ENCODE results near the gene NFX1. TPM values are rescaled to one million over a fixed set of nuclear protein-coding genes. Genes with fewer than 3 reads are reported as not detected.

Gene NFX1
- total RNA-seq, 1 donor from 2014 or later: 33.2 TPM

- Mint-ChIP-seq H3K4me3 (peak overlapping the region; percentile 96), H3K36me3 (ENCODE audit: low read depth) (no peaks in the 10 kb centered on the region), H3K4me1 (peaks cover 29% of the 10 kb centered on the region), H3K9me3 (no peaks in the 10 kb centered on the region), H3K27ac (ENCODE audit: unreplicated experiment) (peak overlapping the region; percentile 90), H3K27me3 (ENCODE audit: low read depth) (no peaks in the 10 kb centered on the region)
- DNase-seq (ENCODE audit: low read depth, low spot score): peak; percentile 13
- TF ChIP-seq CTCF (conservative IDR thresholded peaks at IDR 0.05): no peak
These were observed 26.9 kb upstream of the NFX1 start for GRCh38 chr9:33263131-33264002.

GRCh38 chr9:33264003-33264472 lies 26.3 kb upstream of the NFX1 start:
- Mint-ChIP-seq H3K36me3 (ENCODE audit: low read depth) (no peaks in the 10 kb centered on the region), H3K4me1 (peaks cover 29% of the 10 kb centered on the region), H3K4me3 (peak overlapping the region; percentile 96), H3K9me3 (no peaks in the 10 kb centered on the region), H3K27me3 (ENCODE audit: low read depth) (no peaks in the 10 kb centered on the region), H3K27ac (ENCODE audit: unreplicated experiment) (peak overlapping the region; percentile 93)
- peak; percentile 28 for DNase-seq (ENCODE audit: low read depth, low spot score)
- TF ChIP-seq CTCF (conservative IDR thresholded peaks at IDR 0.05): no peak

- Mint-ChIP-seq H3K9me3 (no peaks in the 10 kb centered on the region), H3K4me3 (peak within 1 kb of the TSS; percentile 99), H3K27ac (ENCODE audit: unreplicated experiment) (peak within 1 kb of the TSS; percentile 93), H3K27me3 (ENCODE audit: low read depth) (no peaks in the 10 kb centered on the region), H3K4me1 (peaks cover 29% of the 10 kb centered on the region), H3K36me3 (ENCODE audit: low read depth) (no peaks in the 10 kb centered on the region)
- DNase-seq (ENCODE audit: low read depth, low spot score): peak; percentile 99
- peak; percentile 44 for TF ChIP-seq CTCF (conservative IDR thresholded peaks at IDR 0.05)
These were observed 25.7 kb upstream of the NFX1 start, which contains the start of the genes BAG1 and CHMP5 for GRCh38 chr9:33264473-33265177. TSS of gene BAG1 (minus strand) at chr9:33264708. TSS of gene CHMP5 (plus strand) at chr9:33265049. CDS start at chr9:33265079, 30 bp downstream.

- no peak for DNase-seq (ENCODE audit: low read depth, low spot score)
- Mint-ChIP-seq H3K4me3 (peak overlapping the region; percentile 99), H3K27me3 (ENCODE audit: low read depth) (no peaks in the 10 kb centered on the region), H3K27ac (ENCODE audit: unreplicated experiment) (peak overlapping the region; percentile 87), H3K36me3 (ENCODE audit: low read depth) (no peaks in the 10 kb centered on the region), H3K9me3 (no peaks in the 10 kb centered on the region), H3K4me1 (peaks cover 29% of the 10 kb centered on the region)
- TF ChIP-seq CTCF (conservative IDR thresholded peaks at IDR 0.05): no peak
These were observed 25.0 kb upstream of the NFX1 start for GRCh38 chr9:33265211-33265865.

- Mint-ChIP-seq H3K27ac (ENCODE audit: unreplicated experiment) (no peak overlapping the region), H3K36me3 (ENCODE audit: low read depth) (peaks cover 2% of the 10 kb centered on the region), H3K4me1 (peaks cover 29% of the 10 kb centered on the region), H3K9me3 (no peaks in the 10 kb centered on the region), H3K27me3 (ENCODE audit: low read depth) (no peaks in the 10 kb centered on the region), H3K4me3 (peak overlapping the region; percentile 50)
- no peak for TF ChIP-seq CTCF (conservative IDR thresholded peaks at IDR 0.05)
- no peak for DNase-seq (ENCODE audit: low read depth, low spot score)
These were observed 23.1 kb upstream of the NFX1 start for GRCh38 chr9:33267151-33267767.
